GM21723 (cell line): ENCODE measurements around the gene GSTM3.
A peak's percentile ranks its signal among the peaks of the same experiment; 100 is the strongest.
"Not testable (repeated sequence)": the region's sequence is repeated elsewhere in the genome, so short reads cannot be mapped to it uniquely, and the experiment has no call there.

Experiments
- ATAC-seq: cut with Tn5 transposase; IDR thresholded peaks from one replicate; pipeline ENCODE4 v1.9.1; 2021; ENCODE audit warnings: mild to moderate bottlenecking, moderate library complexity; ENCODE audit not compliant: unreplicated experiment

GSTM3 gene

DNA sequence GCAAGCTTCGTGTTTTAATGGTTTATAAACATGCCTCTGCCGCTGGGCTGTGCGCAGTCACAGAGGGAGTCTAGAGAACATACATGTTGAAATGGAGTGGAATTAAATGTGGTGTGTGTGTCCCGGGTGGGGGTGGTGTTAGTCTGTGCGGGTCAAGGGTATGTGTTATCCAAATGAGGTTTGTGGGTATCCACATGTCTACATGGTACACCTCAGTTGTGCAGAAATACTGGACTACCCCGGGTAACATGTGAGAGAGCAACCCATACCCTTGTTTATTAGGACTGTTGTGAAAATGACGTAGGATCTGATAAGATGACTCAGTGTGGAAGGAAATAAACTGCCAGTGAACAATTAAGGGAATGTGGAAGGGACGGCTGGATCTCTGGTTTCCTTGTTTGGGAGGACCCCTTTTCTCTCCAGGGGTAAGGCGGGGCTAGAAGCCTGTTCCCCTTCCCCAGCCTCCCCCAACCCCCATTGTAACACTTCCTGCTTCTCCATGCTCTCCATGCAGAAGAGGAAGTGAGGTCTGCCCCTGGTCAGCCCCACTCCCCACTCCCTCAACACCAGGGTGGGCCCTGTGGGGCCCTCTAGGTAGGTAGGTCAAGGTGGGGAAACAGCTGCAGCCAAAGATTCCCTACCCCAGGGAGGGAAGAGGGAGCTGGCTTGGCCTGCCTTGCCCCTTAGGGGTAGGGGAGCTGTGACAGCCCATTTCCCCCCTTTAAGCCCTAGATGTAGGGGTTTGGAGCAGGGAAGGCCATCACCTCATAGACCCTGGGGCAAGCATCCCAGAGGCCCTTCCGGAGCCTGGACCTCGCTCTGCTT, 22.2 kb upstream of the GSTM3 start:
- no peak for ATAC-seq

- no peak for ATAC-seq
Measured at GRCh38 chr1:109762039-109762585, 21.3 kb upstream of the GSTM3 start.

GRCh38 chr1:109761227-109762038, 20.6 kb upstream of the GSTM3 start:
- no peak for ATAC-seq

GRCh38 chr1:109760581-109761226, 19.9 kb upstream of the GSTM3 start:
- no peak for ATAC-seq

DNA sequence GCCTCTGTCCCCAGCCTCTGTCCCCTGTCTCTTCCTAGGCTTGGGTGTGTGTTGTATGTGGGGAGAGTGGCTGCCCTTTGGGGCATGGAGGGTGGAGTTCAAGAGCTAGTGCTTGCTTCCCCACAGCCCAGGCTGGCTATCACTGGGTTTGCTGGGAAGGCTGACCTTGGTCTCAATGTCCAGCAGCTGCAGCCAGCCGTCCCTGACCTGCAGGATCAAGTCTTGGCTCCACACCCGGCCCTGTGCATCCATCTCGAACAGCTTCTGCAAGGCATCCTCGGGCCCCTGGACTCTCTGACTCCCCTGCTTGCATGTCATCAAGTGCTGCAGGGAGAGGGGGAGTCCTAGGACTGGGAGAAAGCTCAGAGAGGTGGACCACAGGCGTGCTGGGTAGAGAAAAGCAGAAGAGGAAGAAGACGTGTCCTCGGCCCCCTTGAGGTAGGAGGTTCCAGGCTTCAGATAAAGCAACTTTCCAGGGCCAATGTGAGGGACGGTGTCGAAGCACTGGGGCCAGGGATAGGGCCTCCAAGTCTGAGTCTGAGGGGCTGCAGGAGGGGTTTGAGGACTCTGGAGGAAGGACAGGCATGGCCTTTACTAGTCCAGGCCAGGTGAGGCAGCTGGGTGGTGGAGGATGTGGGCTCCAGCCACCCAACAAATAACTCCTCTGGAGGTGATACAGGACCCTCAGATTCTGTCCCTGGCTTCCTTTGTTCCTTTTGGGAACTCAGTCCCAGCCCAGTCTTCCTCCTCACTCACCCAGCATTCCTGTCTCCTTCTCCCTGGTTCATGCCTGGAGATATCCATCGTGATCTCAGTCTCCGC, 18.9 kb upstream of the GSTM3 start:
- ATAC-seq = no peak

- ATAC-seq = no peak
Measured at GRCh38 chr1:109757936-109758786, 17.3 kb upstream of the GSTM3 start.

GRCh38 chr1:109756848-109757521, 16.1 kb upstream of the GSTM3 start:
- ATAC-seq = no peak

DNA sequence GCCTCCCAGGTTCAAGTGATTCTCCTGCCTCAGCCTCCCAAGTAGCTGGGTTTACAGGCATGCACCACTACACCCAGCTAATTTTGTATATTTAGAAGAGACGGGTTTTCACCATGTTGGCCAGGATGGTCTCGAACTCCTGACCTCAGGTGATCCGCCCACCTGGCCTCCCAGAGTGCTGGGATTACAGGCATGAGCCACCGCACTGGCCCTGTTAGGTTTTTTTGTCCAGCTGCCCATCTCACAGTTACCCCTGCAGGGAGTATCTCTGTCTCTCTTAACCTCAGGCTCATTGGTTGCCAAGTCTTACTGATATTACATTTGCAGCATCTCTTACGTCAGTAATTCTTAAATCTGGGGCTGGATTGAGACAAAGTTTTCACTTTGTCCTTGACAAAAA, 15.5 kb upstream of the GSTM3 start:
- not testable (repeated sequence) for ATAC-seq

DNA sequence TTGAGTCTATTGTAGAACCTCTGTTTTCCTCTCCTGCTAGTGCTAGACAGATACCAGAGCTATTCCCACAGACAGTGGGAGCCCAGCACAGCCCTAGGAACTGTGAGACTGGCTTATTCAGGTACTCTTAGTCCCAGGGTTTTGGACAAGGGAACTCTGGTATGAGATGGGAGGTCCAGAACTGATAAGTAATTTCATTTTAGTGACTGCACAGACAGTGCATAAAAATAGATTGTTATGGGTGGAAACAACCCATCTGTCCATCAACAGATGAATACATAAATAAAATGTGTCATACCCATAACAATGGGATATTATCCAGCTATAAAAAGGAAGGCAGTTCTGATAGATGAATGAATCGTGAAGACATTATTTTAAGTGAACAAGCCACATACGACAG, 13.9 kb upstream of the GSTM3 start:
- no peak for ATAC-seq

- ATAC-seq = no peak
Measured at GRCh38 chr1:109751531-109752260, 10.9 kb upstream of the GSTM3 start.

- no peak for ATAC-seq
Measured at GRCh38 chr1:109750920-109751319, 10.1 kb upstream of the GSTM3 start.

DNA sequence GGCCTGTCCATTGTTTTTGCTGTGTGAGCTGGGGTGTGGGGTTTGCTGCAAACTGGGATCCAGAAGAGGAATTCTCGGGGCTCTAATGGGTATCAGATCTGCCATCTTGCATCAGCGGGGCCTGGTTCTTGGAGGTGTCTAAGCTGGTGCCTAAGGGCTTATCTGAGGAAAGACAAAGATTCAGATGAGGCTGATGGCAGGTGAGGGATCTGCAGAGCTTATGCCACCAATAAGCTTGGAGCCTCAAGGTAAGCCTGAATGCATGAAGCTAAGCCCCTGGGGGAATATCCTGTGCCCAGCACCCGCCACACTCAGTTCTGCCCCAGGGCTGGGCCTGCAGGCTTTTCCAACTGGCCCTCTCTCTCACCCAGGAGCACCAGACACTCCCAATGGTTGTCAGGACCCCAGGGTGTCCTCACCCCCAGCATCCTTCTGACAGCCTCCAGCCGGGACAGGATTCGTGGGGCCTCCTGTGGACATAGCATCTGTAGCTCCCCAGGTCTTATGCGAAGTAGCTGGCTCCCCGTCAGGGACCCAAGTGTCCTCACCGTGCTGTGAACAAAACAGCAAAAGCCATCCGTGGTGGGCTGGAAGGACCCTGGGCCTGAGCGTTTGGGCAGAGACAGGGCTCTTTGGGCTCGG, 9.5 kb upstream of the GSTM3 start:
- no peak for ATAC-seq

DNA sequence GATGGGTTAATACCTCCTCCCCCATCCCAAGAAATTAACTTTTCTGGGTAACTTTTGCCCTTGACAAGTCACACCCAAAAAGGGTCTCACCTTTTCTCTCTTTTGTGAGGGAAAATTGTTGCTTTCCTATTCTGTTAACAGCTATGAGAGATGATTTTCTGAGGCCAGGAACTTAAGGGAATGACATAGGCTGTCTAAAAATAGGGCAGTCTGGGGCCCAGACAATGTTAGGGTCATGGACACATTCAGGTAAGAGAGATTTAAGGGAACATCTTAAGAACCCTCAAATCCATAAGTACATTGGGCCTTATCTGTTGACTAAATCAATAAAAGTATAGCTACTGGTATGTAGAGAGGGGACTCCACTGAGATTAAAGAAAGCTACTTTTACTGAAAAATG, 8.4 kb upstream of the GSTM3 start:
- ATAC-seq = no peak

DNA sequence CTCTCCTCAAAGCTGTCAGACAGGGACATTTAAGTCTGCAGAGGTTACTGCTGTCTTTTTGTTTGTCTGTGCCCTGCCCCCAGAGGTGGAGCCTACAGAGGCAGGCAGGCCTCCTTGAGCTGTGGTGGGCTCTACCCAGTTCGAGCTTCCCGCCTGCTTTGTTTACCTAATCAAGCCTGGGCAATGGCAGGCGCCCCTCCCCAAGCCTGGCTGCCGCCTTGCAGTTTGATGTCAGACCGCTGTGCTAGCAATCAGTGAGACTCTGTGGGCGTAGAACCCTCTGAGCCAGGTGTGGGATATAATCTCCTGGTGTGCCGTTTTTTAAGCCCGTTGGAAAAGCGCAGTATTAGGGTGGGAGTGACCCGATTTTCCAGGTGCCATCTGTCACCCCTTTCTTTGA, 7.5 kb upstream of the GSTM3 start:
- not testable (repeated sequence) for ATAC-seq

- ATAC-seq = peak; percentile 81
Measured at GRCh38 chr1:109739738-109740614, 862 bp downstream of the GSTM3 start.

DNA sequence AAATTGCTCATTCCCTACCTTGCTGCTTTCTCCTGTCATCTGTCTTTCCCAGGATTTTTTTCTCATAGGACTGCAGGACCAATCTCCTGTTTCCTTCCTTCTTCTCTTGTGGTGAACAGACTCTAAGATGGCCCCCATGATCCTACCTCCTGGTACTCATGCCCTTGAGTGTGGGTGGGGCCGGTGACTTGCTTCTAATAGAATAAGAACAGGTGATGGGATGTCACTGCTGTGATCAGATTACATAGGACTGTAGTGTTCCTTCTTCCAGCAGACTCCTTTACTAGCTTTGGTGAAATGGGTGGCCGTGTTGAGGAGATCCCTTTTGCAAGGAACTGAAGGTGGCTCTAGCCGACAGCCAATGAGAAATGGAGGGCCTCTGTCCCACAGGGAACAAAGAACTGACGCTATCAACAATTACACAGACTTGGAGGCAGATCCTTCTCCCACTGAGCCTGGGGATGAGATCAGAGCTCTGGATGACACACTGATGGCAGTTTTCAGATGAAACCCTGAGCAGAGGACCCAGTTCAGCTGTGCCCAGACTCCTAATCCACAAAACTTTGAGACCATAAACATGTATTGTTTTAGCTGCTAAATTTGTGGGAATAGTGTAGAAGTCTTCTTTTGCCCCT, 7.5 kb downstream of the GSTM3 start:
- ATAC-seq = no peak
